Ovary (tissue), 9 donors: Measurements from ENCODE around the gene GPC6. TPM values are rescaled to one million over a fixed set of nuclear protein-coding genes. Genes with fewer than 3 reads are reported as not detected.

ENCODE experiments used
- DNase-seq, 5 donors: peaks; one replicate each; pipeline ENCODE4 v3.0.0-alpha.2; 2019 to 2020
- H3K27ac ChIP-seq, 2 donors: fragments of 200-600 bp; one replicate each; pipeline versions ENCODE4 v1.5.1 to v1.8.0; 2019 to 2022
- H3K27me3 ChIP-seq: fragments of 200-600 bp; one replicate; pipeline ENCODE4 v1.8.0; 2022
- H3K36me3 ChIP-seq: fragments of 200-600 bp; sonication (generic); one replicate; pipeline ENCODE4 v1.5.1; 2019
- H3K4me1 ChIP-seq: one replicate; pipeline ENCODE4 v1.8.1; 2013; ENCODE audit warnings: mild to moderate bottlenecking, moderate library complexity; ENCODE audit not compliant: insufficient read depth
- H3K4me3 ChIP-seq: fragments of 200-600 bp; sonication (generic); one replicate; pipeline ENCODE4 v1.5.1; 2017
- H3K9me3 ChIP-seq, 2 donors: fragments of 200-600 bp in 1 of 2; sonication (generic) in 1 of 2; one replicate each; pipeline versions ENCODE4 v1.5.1 to v1.8.1; 2013 to 2019; ENCODE audit warnings: mild to moderate bottlenecking in 1 of 2, moderate library complexity in 1 of 2
- CTCF ChIP-seq, 3 donors: fragments of 450-650 bp in 2 of 3; fragments of 200-600 bp in 1 of 3; IDR thresholded peaks; one replicate each; pipeline versions ENCODE4 v1.5.1 to v1.8.0; 2016 to 2022; ENCODE audit warnings: antibody characterized with exemption in 3 of 3, mild to moderate bottlenecking in 1 of 3
- EP300 ChIP-seq: sonication (generic); formaldehyde crosslinking; IDR thresholded peaks from one replicate; pipeline ENCODE4 v1.6.1; 2017; ENCODE audit warnings: antibody characterized with exemption
- POLR2A ChIP-seq: fragments of 450-650 bp; IDR thresholded peaks from one replicate; pipeline ENCODE4 v1.6.1; 2017; ENCODE audit warnings: antibody characterized with exemption, mild to moderate bottlenecking, moderate library complexity
- WGBS, 3 donors: extraction: QIAGEN DNeasy Blood & Tissue Kit in 1 of 3; methylation state at CpG; one replicate each; pipeline versions ENCODE4 v1.1.5 to v1.1.7; 2013 to 2017; 5-methylcytosine and 5-hydroxymethylcytosine counted together
- intact Hi-C, 4 donors: fragments of 100-400 bp; cut with DNase I; formaldehyde crosslinking; loops; one replicate each; pipeline versions ENCODE4 v1.11.0 to v1.15.1; 2022 to 2023
- polyA plus RNA-seq, 2 donors: library from polyadenylated mRNA; stranded (reverse); fragments of 200-250 nt in 1 of 2; fragments of 350-450 nt in 1 of 2; fragmentation: Illumina TruSeq in 1 of 2; extraction: RNeasy Lipid Tissue Mini Kit (QIAGEN cat#74804) in 1 of 2; gene quantifications; one replicate each; pipeline ENCODE4 v1.2.3, GENCODE V29; 2013 to 2014
- total RNA-seq, 7 donors: library from RNA; depleted of rRNA in 2 of 7; stranded (reverse); fragments of >200 nt in 2 of 7; fragmentation: NEBNext Ultra II Directional in 3 of 7; extraction: Animal tissue kit (Norgen Biotek cat#: 25700) in 3 of 7; gene quantifications; one replicate each; pipeline versions ENCODE4 v1.1.0 to v1.2.4, GENCODE V29; 2016 to 2023
- donor health status: DM: no; HTN: no; CAD: no; lungs with moderate emphysema.
- donor health status: DM: no; HTN: no; CAD: no.
- donor health status: Bipolar disorder and iron deficiency.
- donor health status: DM: yes; HTN: yes; CAD: no.
- donor health status: DM: no; HTN: no; CAD: no.
- donor health status: DM: yes; HTN: yes; CAD: no.

GPC6 gene
- total and polyA plus RNA-seq, 9 donors = 4.3 to 22.3 (median 17.9) TPM

GRCh38 chr13:94323764-94324758 is 1097.5 kb downstream of the GPC6 start:
- intact Hi-C loops = no loop called here
- TF ChIP-seq EP300 = no peak
- Histone ChIP-seq H3K9me3 (no peaks in the 10 kb centered on the region), H3K4me3 (no peak overlapping the region), H3K4me1 (peaks cover 20% of the 10 kb centered on the region), H3K27me3 (no peaks in the 10 kb centered on the region), H3K36me3 (no peaks in the 10 kb centered on the region), H3K27ac (no peak overlapping the region)
- 90 to 92% (median 90%) methylated on average over 10 of the region's 10 CpGs for WGBS, 3 donors
- DNase-seq = no peak

- intact Hi-C loops = no loop called here
- Histone ChIP-seq H3K27me3 (no peaks in the 10 kb centered on the region), H3K27ac (peak overlapping the region in 1 of 2 donors; percentile 47), H3K4me1 (peaks cover 20% of the 10 kb centered on the region), H3K9me3 (no peaks in the 10 kb centered on the region), H3K4me3 (no peak overlapping the region), H3K36me3 (no peaks in the 10 kb centered on the region)
- no peak for DNase-seq
- no peak for TF ChIP-seq CTCF (IDR thresholded peaks at IDR 0.05)
- no peak for TF ChIP-seq EP300
- TF ChIP-seq POLR2A = no peak
- 63 to 76% (median 75%) methylated on average over 14 of the region's 14 CpGs for WGBS, 3 donors
Observed at GRCh38 chr13:94324767-94325540, 1098.3 kb downstream of the GPC6 start.

GRCh38 chr13:94325650-94326049 is 1099.0 kb downstream of the GPC6 start:
- Histone ChIP-seq H3K27me3 (no peaks in the 10 kb centered on the region), H3K4me1 (peaks cover 25% of the 10 kb centered on the region), H3K9me3 (no peaks in the 10 kb centered on the region), H3K4me3 (no peak overlapping the region), H3K27ac (peak overlapping the region in 1 of 2 donors; percentile 47), H3K36me3 (no peaks in the 10 kb centered on the region)
- DNase-seq = peak in 3 of 5 donors; percentile 35 to 48 (median 43)
- intact Hi-C loops = no loop called here
- TF ChIP-seq POLR2A = no peak
- no peak for TF ChIP-seq CTCF (IDR thresholded peaks at IDR 0.05)
- TF ChIP-seq EP300 = no peak
- WGBS, 3 donors = 17 to 28% (median 17%) methylated on average over 6 of the region's 6 CpGs

GRCh38 chr13:94327318-94327717 is 1100.7 kb downstream of the GPC6 start:
- Histone ChIP-seq H3K4me3 (no peak overlapping the region), H3K4me1 (peaks cover 24% of the 10 kb centered on the region), H3K9me3 (no peaks in the 10 kb centered on the region), H3K27me3 (no peaks in the 10 kb centered on the region), H3K27ac (peak overlapping the region in 1 of 2 donors; percentile 77), H3K36me3 (no peaks in the 10 kb centered on the region)
- intact Hi-C loops = no loop called here
- no peak for DNase-seq
- 27 to 38% (median 30%) methylated on average over 6 of the region's 6 CpGs for WGBS, 3 donors
- no peak for TF ChIP-seq CTCF (IDR thresholded peaks at IDR 0.05)
- no peak for TF ChIP-seq EP300
- no peak for TF ChIP-seq POLR2A
